ENCODE results near the gene POU2AF2.

The POU2AF2 gene

GRCh38 chr11:111305162-111305802, 59.8 kb downstream of the POU2AF2 start:
- no peak for TF ChIP-seq SIN3A (IDR thresholded peaks at IDR 0.05; ENCODE audit: borderline replicate concordance, insufficient read depth, low read length)
- TF ChIP-seq TAF1 (IDR thresholded peaks at IDR 0.05; ENCODE audit: borderline replicate concordance, insufficient read depth, low read length), result no peak
- TF ChIP-seq POLR2AphosphoS5 (IDR thresholded peaks at IDR 0.05; ENCODE audit: low read depth, low read length), result no peak
- no peak for TF ChIP-seq FOXP2 (optimal IDR thresholded peaks at IDR 0.05; ENCODE audit: borderline replicate concordance, extremely low read depth, extremely low read length, insufficient read depth)
- TF ChIP-seq REST (IDR thresholded peaks at IDR 0.05; ENCODE audit: insufficient read depth in 1 of 2, low read depth in 2 of 2, low read length in 2 of 2), result no peak

- TF ChIP-seq REST (IDR thresholded peaks at IDR 0.05; ENCODE audit: insufficient read depth in 1 of 2, low read depth in 2 of 2, low read length in 2 of 2) (no peak), TAF1 (IDR thresholded peaks at IDR 0.05; ENCODE audit: borderline replicate concordance, insufficient read depth, low read length) (no peak), POLR2AphosphoS5 (IDR thresholded peaks at IDR 0.05; ENCODE audit: low read depth, low read length) (no peak), FOXP2 (optimal IDR thresholded peaks at IDR 0.05; ENCODE audit: borderline replicate concordance, extremely low read depth, extremely low read length, insufficient read depth) (no peak), SIN3A (IDR thresholded peaks at IDR 0.05; ENCODE audit: borderline replicate concordance, insufficient read depth, low read length) (no peak)
These were observed 60.4 kb downstream of the POU2AF2 start for GRCh38 chr11:111305876-111306275.

- no peak for TF ChIP-seq POLR2AphosphoS5 (IDR thresholded peaks at IDR 0.05; ENCODE audit: low read depth, low read length)
- no peak for TF ChIP-seq REST (IDR thresholded peaks at IDR 0.05; ENCODE audit: insufficient read depth in 1 of 2, low read depth in 2 of 2, low read length in 2 of 2)
- no peak for TF ChIP-seq FOXP2 (optimal IDR thresholded peaks at IDR 0.05; ENCODE audit: borderline replicate concordance, extremely low read depth, extremely low read length, insufficient read depth)
- TF ChIP-seq SIN3A (IDR thresholded peaks at IDR 0.05; ENCODE audit: borderline replicate concordance, insufficient read depth, low read length), result no peak
- no peak for TF ChIP-seq TAF1 (IDR thresholded peaks at IDR 0.05; ENCODE audit: borderline replicate concordance, insufficient read depth, low read length)
These were observed 60.8 kb downstream of the POU2AF2 start for GRCh38 chr11:111306321-111306720.

- no peak for TF ChIP-seq SIN3A (IDR thresholded peaks at IDR 0.05; ENCODE audit: borderline replicate concordance, insufficient read depth, low read length)
- TF ChIP-seq REST (IDR thresholded peaks at IDR 0.05; ENCODE audit: insufficient read depth in 1 of 2, low read depth in 2 of 2, low read length in 2 of 2), result no peak
- TF ChIP-seq TAF1 (IDR thresholded peaks at IDR 0.05; ENCODE audit: borderline replicate concordance, insufficient read depth, low read length), result no peak
- no peak for TF ChIP-seq FOXP2 (optimal IDR thresholded peaks at IDR 0.05; ENCODE audit: borderline replicate concordance, extremely low read depth, extremely low read length, insufficient read depth)
- TF ChIP-seq POLR2AphosphoS5 (IDR thresholded peaks at IDR 0.05; ENCODE audit: low read depth, low read length), result no peak
These were observed 62.1 kb downstream of the POU2AF2 start for GRCh38 chr11:111307472-111308108.

Measured in PFSK-1 (cell line).